ENCODE results near the gene CEP162.

DNA sequence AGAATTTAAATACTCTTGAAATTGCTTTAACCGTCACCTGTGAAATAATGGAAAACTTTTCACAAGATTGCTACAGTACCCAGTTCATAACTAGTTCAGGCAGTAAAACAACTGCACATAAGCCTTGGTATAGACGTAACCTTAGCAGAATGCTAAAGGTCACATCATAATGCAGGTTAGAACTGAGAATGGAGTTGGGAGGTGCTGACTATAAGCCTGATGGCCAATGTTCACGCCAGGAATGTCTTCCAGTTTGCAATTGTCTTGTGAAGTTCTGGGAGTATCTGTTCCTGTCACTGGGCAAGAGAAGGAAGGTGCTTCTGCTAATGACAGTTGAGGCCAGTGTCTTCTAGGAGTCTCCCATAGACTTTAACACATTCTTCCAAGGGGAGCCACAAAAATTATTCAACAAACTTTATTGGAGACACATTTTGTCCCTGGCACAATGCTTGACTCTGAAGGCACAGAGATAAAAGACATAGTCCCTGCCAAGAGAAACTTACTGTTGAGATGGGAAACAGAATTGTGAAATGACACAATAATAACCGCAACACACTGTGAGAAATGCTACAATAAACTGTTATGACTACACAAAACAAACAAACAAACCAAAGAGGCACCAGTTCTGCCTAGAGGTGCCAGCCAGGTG lies 24.6 kb upstream of the CEP162 start:
- TF ChIP-seq, protein P1, sequence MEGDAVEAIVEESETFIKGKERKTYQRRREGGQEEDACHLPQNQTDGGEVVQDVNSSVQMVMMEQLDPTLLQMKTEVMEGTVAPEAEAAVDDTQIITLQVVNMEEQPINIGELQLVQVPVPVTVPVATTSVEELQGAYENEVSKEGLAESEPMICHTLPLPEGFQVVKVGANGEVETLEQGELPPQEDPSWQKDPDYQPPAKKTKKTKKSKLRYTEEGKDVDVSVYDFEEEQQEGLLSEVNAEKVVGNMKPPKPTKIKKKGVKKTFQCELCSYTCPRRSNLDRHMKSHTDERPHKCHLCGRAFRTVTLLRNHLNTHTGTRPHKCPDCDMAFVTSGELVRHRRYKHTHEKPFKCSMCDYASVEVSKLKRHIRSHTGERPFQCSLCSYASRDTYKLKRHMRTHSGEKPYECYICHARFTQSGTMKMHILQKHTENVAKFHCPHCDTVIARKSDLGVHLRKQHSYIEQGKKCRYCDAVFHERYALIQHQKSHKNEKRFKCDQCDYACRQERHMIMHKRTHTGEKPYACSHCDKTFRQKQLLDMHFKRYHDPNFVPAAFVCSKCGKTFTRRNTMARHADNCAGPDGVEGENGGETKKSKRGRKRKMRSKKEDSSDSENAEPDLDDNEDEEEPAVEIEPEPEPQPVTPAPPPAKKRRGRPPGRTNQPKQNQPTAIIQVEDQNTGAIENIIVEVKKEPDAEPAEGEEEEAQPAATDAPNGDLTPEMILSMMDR (IDR thresholded peaks at IDR 0.05): no peak
- no peak for TF ChIP-seq POLR2A (IDR thresholded peaks at IDR 0.05; ENCODE audit: low read depth)
